Lower leg skin (tissue), 3 donors: ENCODE results near the gene CIART.

Source experiments
- POLR2A ChIP-seq, 2 donors: fragments of 450-650 bp; IDR thresholded peaks; one replicate each; pipeline ENCODE4 v1.6.1; 2016 to 2017; ENCODE audit warnings: antibody characterized with exemption in 2 of 2, mild to moderate bottlenecking in 1 of 2, moderate library complexity in 1 of 2
- TF ChIP-seq, protein P1 (sequence below), 3 donors: fragments of 450-650 bp; IDR thresholded peaks; one replicate each; pipeline ENCODE4 v1.5.1; 2016; ENCODE audit warnings: antibody characterized with exemption in 3 of 3, mild to moderate bottlenecking in 3 of 3, moderate library complexity in 2 of 3

DNA sequence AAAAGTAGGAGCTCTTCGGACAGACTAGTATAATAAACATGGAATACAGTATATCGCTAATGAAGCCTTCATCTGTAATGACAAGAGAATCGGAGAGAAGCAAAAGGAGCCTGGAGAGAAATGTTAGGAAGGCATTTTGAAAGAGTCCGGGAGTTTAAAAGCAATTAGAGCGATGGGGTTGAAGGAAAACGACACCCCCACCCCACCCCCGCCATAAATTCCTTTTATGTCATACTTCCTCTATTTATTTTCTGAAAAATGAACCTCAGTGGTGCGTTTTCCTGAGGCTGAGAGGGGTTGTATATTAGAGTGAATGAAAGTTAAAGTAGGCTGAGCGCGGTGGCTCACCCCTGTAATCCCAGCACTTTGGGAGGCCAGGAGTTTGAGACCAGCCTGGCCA, 12.9 kb upstream of the CIART start:
- TF ChIP-seq, protein P1, sequence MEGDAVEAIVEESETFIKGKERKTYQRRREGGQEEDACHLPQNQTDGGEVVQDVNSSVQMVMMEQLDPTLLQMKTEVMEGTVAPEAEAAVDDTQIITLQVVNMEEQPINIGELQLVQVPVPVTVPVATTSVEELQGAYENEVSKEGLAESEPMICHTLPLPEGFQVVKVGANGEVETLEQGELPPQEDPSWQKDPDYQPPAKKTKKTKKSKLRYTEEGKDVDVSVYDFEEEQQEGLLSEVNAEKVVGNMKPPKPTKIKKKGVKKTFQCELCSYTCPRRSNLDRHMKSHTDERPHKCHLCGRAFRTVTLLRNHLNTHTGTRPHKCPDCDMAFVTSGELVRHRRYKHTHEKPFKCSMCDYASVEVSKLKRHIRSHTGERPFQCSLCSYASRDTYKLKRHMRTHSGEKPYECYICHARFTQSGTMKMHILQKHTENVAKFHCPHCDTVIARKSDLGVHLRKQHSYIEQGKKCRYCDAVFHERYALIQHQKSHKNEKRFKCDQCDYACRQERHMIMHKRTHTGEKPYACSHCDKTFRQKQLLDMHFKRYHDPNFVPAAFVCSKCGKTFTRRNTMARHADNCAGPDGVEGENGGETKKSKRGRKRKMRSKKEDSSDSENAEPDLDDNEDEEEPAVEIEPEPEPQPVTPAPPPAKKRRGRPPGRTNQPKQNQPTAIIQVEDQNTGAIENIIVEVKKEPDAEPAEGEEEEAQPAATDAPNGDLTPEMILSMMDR (IDR thresholded peaks at IDR 0.05): no peak
- TF ChIP-seq POLR2A (IDR thresholded peaks at IDR 0.05): no peak
